ENCODE data around the gene GARIN3.

DNA sequence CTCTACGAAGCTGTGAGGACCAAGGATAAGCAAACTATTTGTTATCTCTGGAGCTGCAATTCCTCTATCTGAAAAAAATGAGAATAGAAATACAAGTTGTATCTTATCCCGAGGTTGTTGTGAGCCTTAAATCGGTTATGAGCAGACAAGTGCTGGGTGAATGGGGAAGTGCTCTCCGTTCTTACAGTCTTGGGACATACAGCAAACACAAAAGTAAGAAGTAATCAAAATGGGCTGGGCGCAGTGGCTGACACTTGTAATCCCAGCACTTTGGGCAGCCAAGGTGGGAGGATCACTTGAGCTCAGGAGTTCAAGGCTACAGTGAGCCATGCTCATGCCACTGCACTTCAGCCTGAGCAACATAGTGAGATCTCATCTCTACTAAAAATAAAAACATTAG, 46.2 kb upstream of the GARIN3 start:
- TF ChIP-seq POLR2AphosphoS5 (IDR thresholded peaks at IDR 0.05; ENCODE audit: insufficient read depth in 1 of 2, low read depth in 1 of 2): no peak
- no peak for TF ChIP-seq POLR2A (IDR thresholded peaks at IDR 0.05)
